ENCODE results near the gene RBM6. TPM values are rescaled to one million over a fixed set of nuclear protein-coding genes. Genes with fewer than 3 reads are reported as not detected.
"Not testable (repeated sequence)": the region's sequence is repeated elsewhere in the genome, so short reads cannot be mapped to it uniquely, and the experiment has no call there.

RBM6 gene
- total RNA-seq, 2 experiments from 2014 or later: 99.3 to 106 TPM

DNA sequence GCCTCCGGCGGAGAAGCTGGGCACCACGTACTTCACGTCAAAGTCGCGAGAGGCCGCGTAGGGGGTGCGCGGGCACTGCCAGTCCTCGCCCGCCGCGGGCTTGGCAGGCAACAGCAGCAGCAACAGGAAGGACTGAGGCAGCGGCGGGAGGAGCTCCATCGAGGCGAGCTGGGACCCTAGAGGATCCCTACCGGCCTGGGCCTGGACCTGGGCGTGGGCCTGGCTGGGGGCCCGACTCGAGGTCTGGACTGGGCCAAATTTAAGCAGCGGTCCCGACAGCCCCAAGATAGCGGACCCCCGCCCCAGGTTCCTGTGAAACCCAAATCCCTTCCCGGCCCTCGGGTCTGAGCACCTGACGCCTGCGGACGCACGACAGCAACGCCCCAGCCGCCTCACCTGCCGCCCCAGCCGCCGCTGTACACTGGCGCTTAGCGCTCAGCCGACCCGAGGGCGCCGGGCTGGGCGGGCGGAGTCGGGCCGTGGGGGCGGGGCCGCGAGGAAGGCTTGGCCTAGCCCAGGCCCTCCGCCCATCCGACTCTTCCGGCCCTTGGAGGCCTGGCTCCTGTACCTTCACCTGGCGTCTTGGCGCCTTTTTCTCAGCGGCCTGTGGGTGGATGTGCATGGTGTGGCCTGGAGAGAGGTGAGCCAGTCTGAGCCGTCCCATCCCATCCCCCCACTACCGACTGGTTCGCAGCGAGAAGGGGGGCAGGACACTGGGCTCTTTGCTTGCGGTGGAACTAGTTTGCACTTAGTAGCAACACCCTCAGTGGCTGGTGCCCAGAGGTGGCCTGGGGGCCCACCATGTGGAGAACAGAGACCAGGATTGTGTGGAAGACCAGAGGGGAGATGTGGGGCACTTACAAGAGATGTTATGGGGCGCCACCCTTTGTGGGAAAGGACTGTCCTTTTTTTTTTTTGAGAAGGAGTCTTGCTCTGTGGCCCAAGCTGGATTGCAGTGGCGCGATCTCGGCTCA, 36.2 kb upstream of the RBM6 start, which contains the start of gene MST1R:
Gene MST1R (minus strand): TSS at position 423 of the 974 bp plus-strand sequence. CDS start 264 bp downstream, at position 159.
- intact Hi-C loops (cut with DNase I, micrococcal nuclease): loop anchor here in 1 of 2 experiments (2.0 to 5.0 kb wide), 3 partner anchors 39 to 116 kb away; partner anchors contain the start of genes IP6K1, RBM6 and TRAIP
- Histone ChIP-seq H3K4me1 (ENCODE audit: insufficient read depth, low read length) (peaks cover 39% of the 10 kb centered on the region), H3K27ac (ENCODE audit: low read depth in 1 of 2, low read length in 2 of 2) (peak within 1 kb of the TSS in 1 of 2 donors; percentile 41), H3K4me3 (ENCODE audit: low read length) (peak within 1 kb of the TSS; percentile 28), H3K27me3 (ENCODE audit: control insufficient read depth in 1 of 2, insufficient read depth in 2 of 2, low read length in 2 of 2) (no peaks in the 10 kb centered on the region), H3K36me3 (ENCODE audit: insufficient read depth, low read length) (no peaks in the 10 kb centered on the region), H3K9me3 (ENCODE audit: control insufficient read depth in 1 of 2, insufficient read depth in 1 of 2, low read length in 2 of 2) (no peaks in the 10 kb centered on the region)
- Mint-ChIP-seq H3K4me3 (peak within 1 kb of the TSS; percentile 80), H3K36me3 (ENCODE audit: low read depth) (no peaks in the 10 kb centered on the region), H3K4me1 (ENCODE audit: low read depth) (peaks cover 33% of the 10 kb centered on the region), H3K27me3 (no peaks in the 10 kb centered on the region), H3K9me3 (no peaks in the 10 kb centered on the region), H3K27ac (peak within 1 kb of the TSS; percentile 77)
- TF ChIP-seq, protein P1, sequence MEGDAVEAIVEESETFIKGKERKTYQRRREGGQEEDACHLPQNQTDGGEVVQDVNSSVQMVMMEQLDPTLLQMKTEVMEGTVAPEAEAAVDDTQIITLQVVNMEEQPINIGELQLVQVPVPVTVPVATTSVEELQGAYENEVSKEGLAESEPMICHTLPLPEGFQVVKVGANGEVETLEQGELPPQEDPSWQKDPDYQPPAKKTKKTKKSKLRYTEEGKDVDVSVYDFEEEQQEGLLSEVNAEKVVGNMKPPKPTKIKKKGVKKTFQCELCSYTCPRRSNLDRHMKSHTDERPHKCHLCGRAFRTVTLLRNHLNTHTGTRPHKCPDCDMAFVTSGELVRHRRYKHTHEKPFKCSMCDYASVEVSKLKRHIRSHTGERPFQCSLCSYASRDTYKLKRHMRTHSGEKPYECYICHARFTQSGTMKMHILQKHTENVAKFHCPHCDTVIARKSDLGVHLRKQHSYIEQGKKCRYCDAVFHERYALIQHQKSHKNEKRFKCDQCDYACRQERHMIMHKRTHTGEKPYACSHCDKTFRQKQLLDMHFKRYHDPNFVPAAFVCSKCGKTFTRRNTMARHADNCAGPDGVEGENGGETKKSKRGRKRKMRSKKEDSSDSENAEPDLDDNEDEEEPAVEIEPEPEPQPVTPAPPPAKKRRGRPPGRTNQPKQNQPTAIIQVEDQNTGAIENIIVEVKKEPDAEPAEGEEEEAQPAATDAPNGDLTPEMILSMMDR (IDR thresholded peaks at IDR 0.05): no peak
- CTCF ChIA-PET: interaction anchor here (0.5 to 1.6 kb wide), 3 partner anchors 35 to 364 kb away, joined by 3 to 4 read pairs (median 4); no protein-coding TSS in a partner anchor
- POLR2A ChIA-PET: interaction anchor here (1.7 kb wide), 1 partner anchor 26 kb away, joined by 3 read pairs; the partner anchor contains the start of gene MON1A
- DNase-seq (peak; percentile 66 to 92 (median 82)), ATAC-seq (ENCODE audit: poor library complexity) (peak; percentile 98)

DNA sequence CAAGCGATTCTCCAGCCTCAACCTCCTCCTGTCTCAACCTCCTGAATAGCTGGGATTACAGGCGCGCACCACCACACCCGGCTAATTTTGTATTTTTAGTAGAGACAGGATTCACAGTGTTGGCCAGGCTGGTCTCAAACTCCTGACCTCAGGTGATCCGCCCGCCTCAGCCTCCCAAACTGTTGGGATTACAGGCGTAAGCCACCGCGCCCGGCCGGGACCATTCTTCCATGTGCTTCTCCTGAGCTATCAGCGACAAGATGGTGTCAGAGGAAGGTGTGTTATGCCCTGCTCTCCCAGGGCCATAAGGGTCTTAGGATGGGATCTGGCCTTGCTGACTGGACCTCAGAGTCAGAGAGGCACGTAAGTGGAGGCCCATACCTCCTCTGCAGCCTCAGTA, 35.5 kb upstream of the RBM6 start:
- not testable (repeated sequence) for ATAC-seq (ENCODE audit: poor library complexity); H3K27me3 Mint-ChIP-seq; DNase-seq; H3K36me3 Mint-ChIP-seq (ENCODE audit: low read depth); H3K27ac Mint-ChIP-seq; H3K27me3 ChIP-seq (ENCODE audit: control insufficient read depth in 1 of 2, insufficient read depth in 2 of 2, low read length in 2 of 2); H3K9me3 Mint-ChIP-seq; H3K4me3 Mint-ChIP-seq; H3K36me3 ChIP-seq (ENCODE audit: insufficient read depth, low read length); H3K9me3 ChIP-seq (ENCODE audit: control insufficient read depth in 1 of 2, insufficient read depth in 1 of 2, low read length in 2 of 2)
- ChIA-PET POLR2A (interaction anchor here (1.7 kb wide), 1 partner anchor 25 kb away, joined by 3 read pairs; the partner anchor contains the start of gene MON1A), CTCF (interaction anchor here (0.5 to 1.6 kb wide), 3 partner anchors 34 to 365 kb away, joined by 3 to 4 read pairs (median 4); no protein-coding TSS in a partner anchor)
- H3K4me1 ChIP-seq (ENCODE audit: insufficient read depth, low read length): peaks cover 39% of the 10 kb centered on the region
- H3K27ac ChIP-seq (ENCODE audit: low read depth in 1 of 2, low read length in 2 of 2): peak overlapping the region in 1 of 2 donors; percentile 41
- peak overlapping the region; percentile 28 for H3K4me3 ChIP-seq (ENCODE audit: low read length)
- H3K4me1 Mint-ChIP-seq (ENCODE audit: low read depth): peaks cover 33% of the 10 kb centered on the region
- intact Hi-C loops (cut with DNase I, micrococcal nuclease): loop anchor here in 1 of 2 experiments (2.0 to 5.0 kb wide), 3 partner anchors 38 to 117 kb away; partner anchors contain the start of genes IP6K1, RBM6 and TRAIP

DNA sequence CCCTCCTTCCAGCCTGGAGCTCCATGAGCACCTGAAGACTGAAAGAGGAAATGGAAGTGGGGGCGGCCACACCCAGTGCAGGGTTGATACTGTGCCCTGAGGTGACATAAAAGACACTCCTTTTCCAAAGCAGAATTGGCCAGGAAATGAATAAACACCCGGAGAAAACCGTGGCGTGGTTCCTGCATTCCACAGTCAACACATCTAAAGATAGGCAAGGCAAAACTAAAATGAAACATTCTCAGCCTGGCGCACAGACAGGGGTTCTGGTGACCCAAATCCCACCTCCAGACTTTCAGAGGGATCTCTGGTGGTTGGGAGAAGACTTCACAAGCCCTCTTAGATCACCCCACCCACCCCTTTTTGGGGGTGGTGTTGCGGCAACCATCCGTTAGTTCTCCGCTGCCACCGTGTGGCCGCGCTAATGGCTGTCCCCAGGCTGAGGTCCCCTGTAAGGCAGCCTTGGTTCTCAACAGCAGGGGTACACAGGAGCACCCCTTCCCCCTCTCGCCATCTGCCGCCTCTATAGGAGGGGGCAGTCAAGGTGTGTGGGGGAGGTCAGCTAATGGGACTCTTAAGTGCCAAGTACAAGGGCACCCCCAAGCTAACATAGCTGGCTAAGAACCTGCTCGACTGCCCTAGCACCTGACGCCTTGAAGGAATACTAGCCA, 33.7 kb upstream of the RBM6 start:
- H3K4me3 ChIP-seq (ENCODE audit: low read length): no peak overlapping the region
- peak overlapping the region; percentile 75 for H3K4me3 Mint-ChIP-seq
- peaks cover 33% of the 10 kb centered on the region for H3K4me1 Mint-ChIP-seq (ENCODE audit: low read depth)
- POLR2A ChIA-PET: interaction anchor here (0.8 to 1.0 kb wide), 3 partner anchors 103 to 322 kb away, joined by 3 to 6 read pairs (median 3); partner anchors contain the start of gene INKA1
- CTCF ChIA-PET: interaction anchor here (1.4 to 2.5 kb wide), 3 partner anchors 23 to 103 kb away, joined by 7 to 9 read pairs (median 8); partner anchors contain the start of genes INKA1 and MON1A
- intact Hi-C loops (cut with DNase I, micrococcal nuclease): loop anchor here (1.0 to 5.0 kb wide), 3 partner anchors 64 to 204 kb away; no protein-coding TSS in a partner anchor
- no peaks in the 10 kb centered on the region for H3K9me3 Mint-ChIP-seq
- H3K27me3 Mint-ChIP-seq: no peaks in the 10 kb centered on the region
- H3K4me1 ChIP-seq (ENCODE audit: insufficient read depth, low read length): peaks cover 39% of the 10 kb centered on the region
- peak; percentile 43 for ATAC-seq (ENCODE audit: poor library complexity)
- TF ChIP-seq, protein P1 (IDR thresholded peaks at IDR 0.05): peak; percentile 57
- H3K36me3 ChIP-seq (ENCODE audit: insufficient read depth, low read length): peaks cover 20% of the 10 kb centered on the region
- H3K27me3 ChIP-seq (ENCODE audit: control insufficient read depth in 1 of 2, insufficient read depth in 2 of 2, low read length in 2 of 2): no peaks in the 10 kb centered on the region
- peak overlapping the region; percentile 85 for H3K27ac Mint-ChIP-seq
- no peaks in the 10 kb centered on the region for H3K9me3 ChIP-seq (ENCODE audit: control insufficient read depth in 1 of 2, insufficient read depth in 1 of 2, low read length in 2 of 2)
- DNase-seq: peak; percentile 15 to 77 (median 40)
- peaks cover 19% of the 10 kb centered on the region for H3K36me3 Mint-ChIP-seq (ENCODE audit: low read depth)
- peak overlapping the region in 1 of 2 donors; percentile 32 for H3K27ac ChIP-seq (ENCODE audit: low read depth in 1 of 2, low read length in 2 of 2)

All from CD4-positive, alpha-beta T cell (primary cell).